ENCODE results near the gene TAF15. TPM values are rescaled to one million over a fixed set of nuclear protein-coding genes. Genes with fewer than 3 reads are reported as not detected.

Gene TAF15
- total and polyA plus RNA-seq, 10 of the 15 experiments (the other 5 are each of a cell fraction or from before 2014, with no cell fraction given), result 9.5 to 259 (median 40.4) TPM

DNA sequence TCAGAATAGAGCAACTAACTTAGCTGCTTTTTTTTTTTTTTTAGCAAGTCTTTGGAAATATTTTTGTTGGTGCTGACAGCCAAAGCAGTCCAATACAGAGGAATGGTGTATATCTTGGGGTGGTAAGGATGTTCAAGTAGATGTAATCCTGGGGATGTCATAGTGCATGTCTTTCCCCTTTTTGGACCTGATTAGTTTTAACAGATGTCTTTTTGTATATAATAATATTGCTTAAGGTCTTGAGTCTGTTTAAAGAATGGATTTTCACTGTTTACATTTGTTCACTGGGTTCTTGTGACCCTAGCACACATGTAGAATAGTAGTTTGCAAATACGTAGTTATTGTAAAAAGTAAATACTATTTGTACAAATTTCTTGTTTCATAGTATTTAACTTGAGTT is 7.9 kb downstream of the TAF15 start:
- RAD21 ChIA-PET (ENCODE audit: unreplicated experiment), result interaction anchor here (0.8 to 1.0 kb wide), 2 partner anchors 12 to 53 kb away, joined by 3 read pairs; no protein-coding TSS in a partner anchor
- H4K20me1 ChIP-seq (ENCODE audit: control insufficient read depth, insufficient read depth), result peaks cover under 1% of the 10 kb centered on the region; the same call in 1 of the 2 replicates
- H3K79me2 ChIP-seq (ENCODE audit: control insufficient read depth, insufficient read depth, low read length), result peaks cover 51% of the 10 kb centered on the region
- 90% methylated on average over 1 of the region's 1 CpG for WGBS (ENCODE audit: insufficient coverage, insufficient replicate concordance, low lambda C conversion rate, missing lambda C conversion rate)
- no peak for ATAC-seq
- CTCF ChIA-PET, result interaction anchor here (0.6 to 3.8 kb wide), 11 partner anchors 8 to 312 kb away, joined by 3 to 14 read pairs (median 4); partner anchors contain the start of gene TAF15
- no peak overlapping the region for H3K4me2 ChIP-seq (ENCODE audit: control insufficient read depth, insufficient read depth)
- H3K4me3 ChIP-seq, result no peak overlapping the region
- no peak for DNase-seq (ENCODE audit: low read depth, low spot score)
- BruUV-seq (replicated peaks), result no TSS peak
- in situ Hi-C loops (cut with MboI), result no loop called here
- H3K27me3 ChIP-seq (replicated peaks in 1 of 2; ENCODE audit: control insufficient read depth in 2 of 2, insufficient read depth in 2 of 2, low read length in 1 of 2), result no peaks in the 10 kb centered on the region
- H3K9me3 ChIP-seq (replicated peaks; ENCODE audit: control insufficient read depth, insufficient read depth, low read length), result no peaks in the 10 kb centered on the region
- H2AFZ ChIP-seq (ENCODE audit: control insufficient read depth, low read depth, low read length), result no peak overlapping the region
- no peak for FAIRE-seq
- no peak overlapping the region for H3K27ac ChIP-seq (ENCODE audit: control insufficient read depth, insufficient read depth)
- intact Hi-C loops (cut with micrococcal nuclease; ENCODE audit: unreplicated experiment), result no loop called here
- POLR2A ChIA-PET, result interaction anchor here (0.6 kb wide), 1 partner anchor 377 kb away, joined by 3 read pairs; no protein-coding TSS in a partner anchor
- SMC1A ChIA-PET (ENCODE audit: uncharacterized antibody, unreplicated experiment), result interaction anchor here (0.8 to 2.2 kb wide), 4 partner anchors 11 to 270 kb away, joined by 3 to 9 read pairs (median 4); no protein-coding TSS in a partner anchor
- H3K36me3 ChIP-seq (ENCODE audit: control insufficient read depth in 2 of 2, insufficient read depth in 2 of 2, low read length in 1 of 2), result peaks cover 0 to 16% of the 10 kb centered on the region in 2 experiments; a peak in 3 of 4 replicates
- H3K4me1 ChIP-seq (ENCODE audit: control insufficient read depth, insufficient read depth, low read length), result no peaks in the 10 kb centered on the region
- H3K9ac ChIP-seq (ENCODE audit: control insufficient read depth, insufficient read depth, low read length), result no peak overlapping the region
- TF ChIP-seq, protein P1, sequence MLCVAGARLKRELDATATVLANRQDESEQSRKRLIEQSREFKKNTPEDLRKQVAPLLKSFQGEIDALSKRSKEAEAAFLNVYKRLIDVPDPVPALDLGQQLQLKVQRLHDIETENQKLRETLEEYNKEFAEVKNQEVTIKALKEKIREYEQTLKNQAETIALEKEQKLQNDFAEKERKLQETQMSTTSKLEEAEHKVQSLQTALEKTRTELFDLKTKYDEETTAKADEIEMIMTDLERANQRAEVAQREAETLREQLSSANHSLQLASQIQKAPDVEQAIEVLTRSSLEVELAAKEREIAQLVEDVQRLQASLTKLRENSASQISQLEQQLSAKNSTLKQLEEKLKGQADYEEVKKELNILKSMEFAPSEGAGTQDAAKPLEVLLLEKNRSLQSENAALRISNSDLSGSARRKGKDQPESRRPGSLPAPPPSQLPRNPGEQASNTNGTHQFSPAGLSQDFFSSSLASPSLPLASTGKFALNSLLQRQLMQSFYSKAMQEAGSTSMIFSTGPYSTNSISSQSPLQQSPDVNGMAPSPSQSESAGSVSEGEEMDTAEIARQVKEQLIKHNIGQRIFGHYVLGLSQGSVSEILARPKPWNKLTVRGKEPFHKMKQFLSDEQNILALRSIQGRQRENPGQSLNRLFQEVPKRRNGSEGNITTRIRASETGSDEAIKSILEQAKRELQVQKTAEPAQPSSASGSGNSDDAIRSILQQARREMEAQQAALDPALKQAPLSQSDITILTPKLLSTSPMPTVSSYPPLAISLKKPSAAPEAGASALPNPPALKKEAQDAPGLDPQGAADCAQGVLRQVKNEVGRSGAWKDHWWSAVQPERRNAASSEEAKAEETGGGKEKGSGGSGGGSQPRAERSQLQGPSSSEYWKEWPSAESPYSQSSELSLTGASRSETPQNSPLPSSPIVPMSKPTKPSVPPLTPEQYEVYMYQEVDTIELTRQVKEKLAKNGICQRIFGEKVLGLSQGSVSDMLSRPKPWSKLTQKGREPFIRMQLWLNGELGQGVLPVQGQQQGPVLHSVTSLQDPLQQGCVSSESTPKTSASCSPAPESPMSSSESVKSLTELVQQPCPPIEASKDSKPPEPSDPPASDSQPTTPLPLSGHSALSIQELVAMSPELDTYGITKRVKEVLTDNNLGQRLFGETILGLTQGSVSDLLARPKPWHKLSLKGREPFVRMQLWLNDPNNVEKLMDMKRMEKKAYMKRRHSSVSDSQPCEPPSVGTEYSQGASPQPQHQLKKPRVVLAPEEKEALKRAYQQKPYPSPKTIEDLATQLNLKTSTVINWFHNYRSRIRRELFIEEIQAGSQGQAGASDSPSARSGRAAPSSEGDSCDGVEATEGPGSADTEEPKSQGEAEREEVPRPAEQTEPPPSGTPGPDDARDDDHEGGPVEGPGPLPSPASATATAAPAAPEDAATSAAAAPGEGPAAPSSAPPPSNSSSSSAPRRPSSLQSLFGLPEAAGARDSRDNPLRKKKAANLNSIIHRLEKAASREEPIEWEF (IDR thresholded peaks at IDR 0.05; ENCODE audit: insufficient replicate concordance, low read depth, low read length), result no peak
- no peak for TF ChIP-seq NKRF (conservative IDR thresholded peaks at IDR 0.05)
- TF ChIP-seq, protein P2, sequence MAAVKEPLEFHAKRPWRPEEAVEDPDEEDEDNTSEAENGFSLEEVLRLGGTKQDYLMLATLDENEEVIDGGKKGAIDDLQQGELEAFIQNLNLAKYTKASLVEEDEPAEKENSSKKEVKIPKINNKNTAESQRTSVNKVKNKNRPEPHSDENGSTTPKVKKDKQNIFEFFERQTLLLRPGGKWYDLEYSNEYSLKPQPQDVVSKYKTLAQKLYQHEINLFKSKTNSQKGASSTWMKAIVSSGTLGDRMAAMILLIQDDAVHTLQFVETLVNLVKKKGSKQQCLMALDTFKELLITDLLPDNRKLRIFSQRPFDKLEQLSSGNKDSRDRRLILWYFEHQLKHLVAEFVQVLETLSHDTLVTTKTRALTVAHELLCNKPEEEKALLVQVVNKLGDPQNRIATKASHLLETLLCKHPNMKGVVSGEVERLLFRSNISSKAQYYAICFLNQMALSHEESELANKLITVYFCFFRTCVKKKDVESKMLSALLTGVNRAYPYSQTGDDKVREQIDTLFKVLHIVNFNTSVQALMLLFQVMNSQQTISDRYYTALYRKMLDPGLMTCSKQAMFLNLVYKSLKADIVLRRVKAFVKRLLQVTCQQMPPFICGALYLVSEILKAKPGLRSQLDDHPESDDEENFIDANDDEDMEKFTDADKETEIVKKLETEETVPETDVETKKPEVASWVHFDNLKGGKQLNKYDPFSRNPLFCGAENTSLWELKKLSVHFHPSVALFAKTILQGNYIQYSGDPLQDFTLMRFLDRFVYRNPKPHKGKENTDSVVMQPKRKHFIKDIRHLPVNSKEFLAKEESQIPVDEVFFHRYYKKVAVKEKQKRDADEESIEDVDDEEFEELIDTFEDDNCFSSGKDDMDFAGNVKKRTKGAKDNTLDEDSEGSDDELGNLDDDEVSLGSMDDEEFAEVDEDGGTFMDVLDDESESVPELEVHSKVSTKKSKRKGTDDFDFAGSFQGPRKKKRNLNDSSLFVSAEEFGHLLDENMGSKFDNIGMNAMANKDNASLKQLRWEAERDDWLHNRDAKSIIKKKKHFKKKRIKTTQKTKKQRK (IDR thresholded peaks at IDR 0.05; ENCODE audit: low read depth, low read length), result no peak
- TF ChIP-seq LARP7 (IDR thresholded peaks at IDR 0.05), result no peak
- TF ChIP-seq SRF (IDR thresholded peaks at IDR 0.05; ENCODE audit: low read depth in 2 of 2, low read length in 2 of 2), result no peak
- no peak for TF ChIP-seq RELA (IDR thresholded peaks at IDR 0.05; ENCODE audit: borderline replicate concordance, partially characterized antibody)
- TF ChIP-seq NBN (IDR thresholded peaks at IDR 0.05), result no peak
- TF ChIP-seq CEBPB (IDR thresholded peaks at IDR 0.05; ENCODE audit: borderline replicate concordance in 1 of 2, low read depth in 2 of 2, low read length in 2 of 2), result no peak
- no peak for TF ChIP-seq ZNF207 (IDR thresholded peaks at IDR 0.05; ENCODE audit: borderline replicate concordance)
- no peak for TF ChIP-seq TCF3 (IDR thresholded peaks at IDR 0.05; ENCODE audit: borderline replicate concordance, insufficient read depth, low read depth, low read length)
- no peak for TF ChIP-seq POU2F2 (IDR thresholded peaks at IDR 0.05; ENCODE audit: borderline replicate concordance, low read depth, low read length)
- TF ChIP-seq SMAD1 (IDR thresholded peaks at IDR 0.05; ENCODE audit: low read depth, partially characterized antibody), result no peak
- TF ChIP-seq BRCA1 (IDR thresholded peaks at IDR 0.05; ENCODE audit: low read depth, low read length), result no peak

All from GM12878 (cell line).